ENCODE data around the gene AGAP3.

The AGAP3 gene

GRCh38 chr7:151187409-151188251 is 101.4 kb downstream of the AGAP3 start:
- no peak for DNase-seq (ENCODE audit: low spot score)

GRCh38 chr7:151188252-151188542 is 101.9 kb downstream of the AGAP3 start:
- no peak for DNase-seq (ENCODE audit: low spot score)

- no peak for DNase-seq (ENCODE audit: low spot score)
Observed at GRCh38 chr7:151189038-151189437, 102.8 kb downstream of the AGAP3 start.

GRCh38 chr7:151191544-151191943 is 105.3 kb downstream of the AGAP3 start:
- no peak for DNase-seq (ENCODE audit: low spot score)

GRCh38 chr7:151192002-151192539 is 105.8 kb downstream of the AGAP3 start:
- DNase-seq (ENCODE audit: low spot score), result no peak

- no peak for DNase-seq (ENCODE audit: low spot score)
Observed at GRCh38 chr7:151193203-151193978, 107.1 kb downstream of the AGAP3 start.
